Fibroblast of villous mesenchyme (primary cell): ENCODE measurements around the gene ITPK1. TPM values are rescaled to one million over a fixed set of nuclear protein-coding genes. Genes with fewer than 3 reads are reported as not detected.

ENCODE experiments used
- DNase-seq: peaks from one replicate; pipeline ENCODE4 v3.0.0-alpha.2; 2010; ENCODE audit warnings: low read depth
- H3K4me3 ChIP-seq: 2 replicates; pipeline ENCODE4 v1.5.1; 2011; ENCODE audit warnings: low read depth, mild to moderate bottlenecking, low read length
- total RNA-seq: library from RNA; depleted of rRNA; stranded (reverse); fragments of >200 nt; gene quantifications from 2 replicates; pipeline ENCODE4 v1.2.3, GENCODE V29; 2012
- TF ChIP-seq, protein P1 (sequence below): IDR thresholded peaks from 2 replicates; pipeline ENCODE4 v1.5.1; 2012; ENCODE audit warnings: low read depth, mild to moderate bottlenecking, low read length; ENCODE audit not compliant: insufficient read depth

ITPK1 gene
- total RNA-seq, 1 donor: 15.5 TPM

DNA sequence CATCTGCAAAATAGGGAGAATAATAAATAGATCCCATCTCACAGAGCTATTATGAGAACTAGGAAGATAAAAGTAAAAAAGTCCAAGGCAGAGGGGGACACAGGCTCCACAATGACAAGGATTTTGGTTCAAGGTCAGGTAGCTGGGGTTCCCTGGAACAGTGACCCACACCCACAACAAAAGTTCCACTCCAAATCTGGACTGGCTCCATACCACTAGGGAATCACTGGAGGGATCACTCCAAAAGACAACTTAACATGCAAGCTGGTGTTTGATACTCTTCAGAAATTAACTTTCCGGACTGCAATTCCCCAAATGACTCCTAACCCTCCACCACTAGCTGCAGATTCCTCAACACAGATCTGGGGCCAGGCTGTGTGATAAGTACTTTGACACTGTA is 54.9 kb downstream of the ITPK1 start:
- TF ChIP-seq, protein P1, sequence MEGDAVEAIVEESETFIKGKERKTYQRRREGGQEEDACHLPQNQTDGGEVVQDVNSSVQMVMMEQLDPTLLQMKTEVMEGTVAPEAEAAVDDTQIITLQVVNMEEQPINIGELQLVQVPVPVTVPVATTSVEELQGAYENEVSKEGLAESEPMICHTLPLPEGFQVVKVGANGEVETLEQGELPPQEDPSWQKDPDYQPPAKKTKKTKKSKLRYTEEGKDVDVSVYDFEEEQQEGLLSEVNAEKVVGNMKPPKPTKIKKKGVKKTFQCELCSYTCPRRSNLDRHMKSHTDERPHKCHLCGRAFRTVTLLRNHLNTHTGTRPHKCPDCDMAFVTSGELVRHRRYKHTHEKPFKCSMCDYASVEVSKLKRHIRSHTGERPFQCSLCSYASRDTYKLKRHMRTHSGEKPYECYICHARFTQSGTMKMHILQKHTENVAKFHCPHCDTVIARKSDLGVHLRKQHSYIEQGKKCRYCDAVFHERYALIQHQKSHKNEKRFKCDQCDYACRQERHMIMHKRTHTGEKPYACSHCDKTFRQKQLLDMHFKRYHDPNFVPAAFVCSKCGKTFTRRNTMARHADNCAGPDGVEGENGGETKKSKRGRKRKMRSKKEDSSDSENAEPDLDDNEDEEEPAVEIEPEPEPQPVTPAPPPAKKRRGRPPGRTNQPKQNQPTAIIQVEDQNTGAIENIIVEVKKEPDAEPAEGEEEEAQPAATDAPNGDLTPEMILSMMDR: no peak
- DNase-seq: no peak
- H3K4me3 ChIP-seq: no peak overlapping the region

DNA sequence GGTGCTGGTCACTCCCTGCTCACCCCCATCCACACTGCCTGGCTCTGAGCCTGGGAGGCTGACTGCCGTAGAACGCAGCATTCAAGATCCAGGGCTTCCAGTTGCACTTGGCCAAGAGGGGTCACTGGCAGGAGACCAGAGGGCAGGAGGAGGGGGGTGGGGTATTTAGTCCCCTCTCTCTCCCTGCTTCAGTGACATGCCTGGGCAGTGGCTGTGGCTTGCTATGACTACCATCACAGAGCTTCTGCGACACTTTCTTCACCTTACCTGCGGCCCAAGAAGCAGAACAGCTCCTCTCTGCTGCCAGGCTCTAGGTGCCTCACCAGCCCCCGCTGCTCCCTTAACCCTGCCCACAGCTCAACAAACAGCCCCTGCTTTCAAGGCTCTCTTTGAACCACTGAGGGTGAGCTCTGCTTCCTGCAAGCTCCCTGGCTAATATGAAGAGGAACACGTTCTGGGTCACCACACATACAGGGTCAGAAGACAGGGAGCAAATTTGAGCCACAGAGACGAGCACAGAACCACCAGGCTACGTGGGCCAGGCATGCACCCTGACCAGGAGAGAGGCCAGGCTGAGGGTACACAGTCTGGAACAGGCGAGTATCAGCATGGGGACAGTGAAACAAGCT is 55.7 kb downstream of the ITPK1 start:
- no peak overlapping the region for H3K4me3 ChIP-seq
- no peak for DNase-seq
- TF ChIP-seq, protein P1: no peak

DNA sequence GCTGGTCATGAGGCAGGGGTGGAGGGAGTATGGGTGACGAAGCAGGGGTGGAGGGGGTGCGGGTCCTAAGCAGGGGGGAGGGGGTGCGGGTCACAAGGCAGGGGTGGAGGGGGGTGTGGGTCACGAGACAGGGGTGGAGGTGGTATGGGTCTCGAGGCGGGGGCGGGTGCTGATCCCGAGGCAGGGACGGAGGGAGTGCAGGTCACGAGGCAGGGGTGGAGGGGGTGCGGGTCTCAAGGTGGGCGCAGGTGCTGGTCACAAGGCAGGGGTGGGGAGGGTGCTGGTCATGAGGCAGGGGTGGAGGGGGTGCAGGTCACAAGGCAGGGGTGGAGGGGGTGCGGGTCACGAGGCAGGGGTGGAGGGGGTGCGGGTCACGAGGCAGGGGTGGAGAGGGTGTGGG is 56.5 kb downstream of the ITPK1 start:
- DNase-seq: no peak
- TF ChIP-seq, protein P1: no peak
- no peak overlapping the region for H3K4me3 ChIP-seq

DNA sequence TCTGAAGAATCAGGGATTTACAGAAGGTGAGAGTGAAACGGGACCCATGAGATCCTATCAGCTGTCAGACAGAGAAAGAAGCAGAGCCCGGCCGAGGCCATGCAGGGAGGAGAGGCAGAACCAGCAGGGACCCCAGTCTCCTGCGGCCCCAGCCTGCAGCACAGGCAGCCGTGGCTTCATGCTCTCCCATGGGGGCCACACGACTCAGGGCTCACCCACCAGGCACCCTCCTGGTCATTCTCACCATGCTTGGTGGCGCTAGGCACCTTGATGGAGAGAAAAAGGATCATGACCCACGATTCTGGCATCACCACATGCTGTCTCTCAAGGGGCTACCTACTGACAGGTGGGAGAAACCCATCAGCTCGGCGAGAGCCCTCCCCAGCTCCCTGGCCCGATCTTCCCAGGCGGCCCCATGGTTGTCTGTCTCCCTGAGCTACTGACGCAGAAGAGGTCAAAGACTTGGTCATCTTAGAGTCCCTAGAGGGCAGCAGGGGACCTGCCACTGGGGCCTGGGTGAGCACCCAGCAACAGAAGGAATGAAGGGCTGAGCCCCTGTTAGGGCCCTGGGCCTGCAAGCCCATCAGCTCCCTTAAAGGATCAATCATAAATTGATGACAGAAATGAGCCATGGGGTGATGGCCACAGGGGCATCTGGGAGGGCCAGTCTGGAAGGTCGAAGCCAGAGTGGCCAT is 58.0 kb downstream of the ITPK1 start:
- no peak for DNase-seq
- TF ChIP-seq, protein P1: no peak
- no peak overlapping the region for H3K4me3 ChIP-seq

- no peak overlapping the region for H3K4me3 ChIP-seq
- DNase-seq: peak; percentile 36
- TF ChIP-seq, protein P1: no peak
Observed at GRCh38 chr14:93056840-93057585, 58.7 kb downstream of the ITPK1 start.

DNA sequence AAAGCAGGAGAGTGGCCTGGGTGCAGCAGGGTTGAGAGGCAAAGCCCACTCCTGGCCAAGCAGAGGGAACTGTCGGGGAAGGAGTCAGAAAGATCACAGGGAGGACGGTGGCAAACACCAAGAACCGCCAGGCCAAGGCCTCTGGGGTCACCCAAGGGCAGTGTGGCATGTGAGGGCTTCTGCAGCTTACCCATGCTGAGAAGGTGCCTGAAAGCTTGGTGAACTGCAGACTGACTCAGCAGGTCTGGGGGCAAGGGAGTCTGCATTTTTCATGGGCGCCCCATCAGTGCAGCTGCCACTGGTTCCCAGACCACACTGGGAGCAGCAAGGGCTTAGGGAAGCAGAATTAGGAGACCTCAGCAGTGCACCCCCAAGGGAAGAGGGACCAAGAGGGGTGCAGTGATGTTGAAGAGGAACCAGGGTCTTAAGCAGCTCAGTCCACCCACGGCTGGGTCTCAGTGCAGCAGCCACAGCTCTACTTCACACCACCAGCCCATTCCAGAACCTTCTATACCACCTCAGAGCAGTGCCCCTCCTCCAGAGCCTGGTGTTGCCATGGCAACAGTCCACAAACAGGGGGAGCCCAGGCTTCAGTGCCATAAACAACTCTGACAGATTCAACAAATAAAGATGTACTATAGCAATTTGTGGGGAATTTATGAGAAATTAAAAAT is 59.4 kb downstream of the ITPK1 start:
- no peak overlapping the region for H3K4me3 ChIP-seq
- DNase-seq: no peak
- TF ChIP-seq, protein P1: no peak
